GM18870 (cell line): ENCODE results near the gene FAM117A.
"Not testable (repeated sequence)": the region's sequence is repeated elsewhere in the genome, so short reads cannot be mapped to it uniquely, and the experiment has no call there.

Experiments
- ATAC-seq: cut with Tn5 transposase; IDR thresholded peaks from one replicate; pipeline ENCODE4 v1.9.1; 2021; ENCODE audit warnings: moderate library complexity; ENCODE audit not compliant: unreplicated experiment

The FAM117A gene

GRCh38 chr17:49741692-49742076 is 22.2 kb downstream of the FAM117A start:
- ATAC-seq: no peak

- peak; percentile 53 for ATAC-seq
Measured at GRCh38 chr17:49741009-49741691, 22.8 kb downstream of the FAM117A start.

GRCh38 chr17:49739641-49740271 is 24.2 kb downstream of the FAM117A start:
- no peak for ATAC-seq

DNA sequence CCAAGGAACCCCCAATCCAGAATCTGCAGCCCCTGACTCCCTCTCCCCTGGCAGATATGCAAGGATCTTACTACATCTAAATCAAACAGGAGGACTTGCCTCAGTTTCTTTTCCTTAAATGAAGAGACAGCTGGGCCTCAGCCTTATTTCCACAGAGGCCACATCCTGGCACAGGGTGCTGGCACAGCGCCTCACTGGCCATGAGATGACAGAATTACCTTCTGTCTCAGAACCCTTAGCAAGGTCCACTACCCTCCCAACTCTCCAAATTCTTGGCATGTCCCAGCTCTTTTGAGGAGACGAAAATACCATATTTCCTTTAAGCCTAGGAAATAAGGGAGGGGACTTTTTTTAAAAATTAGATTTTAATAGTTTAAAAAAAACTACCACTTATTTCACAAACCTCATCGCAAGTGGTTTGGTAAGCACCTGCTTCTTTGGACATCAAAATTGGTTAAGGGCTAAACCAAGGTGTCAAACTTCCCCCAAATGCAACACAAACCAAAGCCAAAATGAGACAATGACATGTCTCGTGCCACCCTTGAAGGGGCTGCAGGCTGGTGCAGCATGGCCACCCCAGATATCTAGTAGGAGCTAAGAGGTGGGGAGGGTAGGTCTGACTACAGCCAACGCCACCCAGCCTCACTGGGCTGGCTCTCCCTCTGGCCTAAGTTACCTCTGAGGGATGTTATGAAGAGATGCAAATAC is 25.3 kb downstream of the FAM117A start:
- ATAC-seq: no peak

GRCh38 chr17:49734515-49735490 is 29.1 kb downstream of the FAM117A start:
- ATAC-seq: no peak

DNA sequence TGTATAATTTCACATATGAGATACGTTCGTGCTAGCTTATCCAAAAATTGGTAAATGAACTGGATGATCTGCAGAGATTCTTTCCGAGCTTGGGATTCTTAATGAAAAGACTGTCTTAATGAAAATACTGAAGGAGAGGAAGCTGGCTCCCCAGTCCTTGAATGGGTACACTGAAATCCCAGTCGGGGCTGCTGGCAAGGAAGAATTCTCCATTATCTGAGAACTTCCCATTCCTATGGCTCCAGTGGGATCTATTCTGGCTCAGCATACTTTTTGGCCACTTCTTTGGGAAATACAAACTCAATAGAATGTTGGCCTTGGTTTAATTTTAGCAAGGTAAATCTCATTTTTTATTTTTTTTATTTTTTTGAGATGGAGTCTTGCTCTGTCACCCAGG is 32.5 kb downstream of the FAM117A start:
- ATAC-seq: no peak

DNA sequence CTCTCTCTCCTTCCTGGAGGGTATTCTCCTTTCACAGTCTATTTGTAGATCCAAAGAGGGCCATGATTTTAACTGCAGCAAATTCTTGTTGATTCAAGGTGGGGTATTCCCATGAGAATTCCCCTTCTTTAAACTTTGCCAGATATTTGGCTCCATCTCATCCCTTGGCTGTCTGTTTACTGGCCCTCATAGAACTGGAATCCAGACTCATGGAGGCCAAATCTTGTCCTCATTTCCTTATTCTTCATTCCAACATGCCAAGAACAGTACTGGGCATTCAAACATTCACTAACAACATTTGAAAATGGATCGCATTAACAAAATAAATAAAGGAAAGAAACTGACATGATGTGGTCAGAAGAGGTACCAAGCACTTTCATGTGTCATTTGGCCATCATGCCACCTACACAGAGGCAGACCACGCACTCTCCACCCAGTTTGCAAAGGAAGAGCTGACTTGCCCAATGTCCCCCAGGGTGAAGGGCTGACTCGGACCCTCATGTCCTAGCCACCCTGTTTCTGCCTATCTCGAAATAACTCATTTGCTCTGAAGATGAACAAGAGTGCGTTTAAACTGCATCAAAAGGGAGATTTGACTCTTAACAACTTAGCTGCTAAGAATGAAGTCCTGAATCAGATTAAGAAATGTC is 33.0 kb downstream of the FAM117A start:
- ATAC-seq: no peak

DNA sequence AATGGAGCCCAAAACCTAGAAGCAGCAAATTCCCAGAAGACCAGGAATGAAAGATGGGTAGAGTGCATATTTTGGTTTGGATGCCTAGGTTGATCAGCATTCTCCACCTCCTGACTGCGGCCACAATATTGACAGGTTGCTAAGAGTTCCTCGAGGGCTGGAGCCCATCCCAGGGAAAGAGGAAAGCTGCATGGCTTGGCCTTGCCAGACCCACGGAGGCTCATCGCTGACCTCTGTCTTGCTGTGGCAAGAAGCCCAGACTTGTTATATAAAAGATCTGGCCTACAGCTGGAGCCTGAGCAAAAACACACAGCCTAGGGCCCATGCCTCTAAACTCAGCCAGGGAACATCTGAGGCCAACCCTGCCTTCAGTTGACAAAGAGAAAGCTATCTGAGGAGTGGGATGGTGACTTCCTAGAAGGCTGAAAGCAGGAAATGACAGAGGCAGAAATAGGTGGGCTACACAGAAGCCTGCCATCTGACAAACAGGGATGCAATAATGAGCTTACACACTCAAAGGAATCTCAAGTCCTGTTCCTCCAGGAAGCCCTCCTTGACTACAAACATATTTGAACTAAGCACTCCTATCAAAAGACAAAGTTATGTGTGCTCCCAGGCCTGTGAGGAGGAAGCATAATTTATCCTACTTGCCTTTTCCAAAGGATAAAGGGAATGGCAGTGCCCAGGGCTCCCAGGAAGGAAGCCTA is 33.7 kb downstream of the FAM117A start:
- ATAC-seq: no peak

GRCh38 chr17:49729069-49729468 is 34.9 kb downstream of the FAM117A start:
- ATAC-seq: no peak

DNA sequence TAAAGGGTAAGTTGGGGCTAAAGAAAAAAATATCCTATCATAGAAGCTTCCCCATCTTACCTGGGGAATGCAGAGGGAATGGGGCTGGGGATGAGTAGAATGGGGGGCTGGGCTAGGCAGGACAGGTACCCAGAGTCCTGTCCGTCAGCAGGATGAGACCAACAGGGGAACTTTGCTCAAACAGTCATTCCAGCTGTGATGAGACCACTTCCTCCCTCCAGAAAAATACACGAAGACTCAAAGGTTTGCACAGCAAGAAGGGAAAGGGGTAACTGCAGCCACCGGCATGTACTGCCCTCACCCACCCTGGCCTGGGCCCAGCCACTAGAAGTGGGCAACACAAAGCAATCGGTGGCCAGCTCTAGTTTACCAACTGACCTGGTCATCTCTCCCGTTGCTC is 35.5 kb downstream of the FAM117A start:
- ATAC-seq: no peak

DNA sequence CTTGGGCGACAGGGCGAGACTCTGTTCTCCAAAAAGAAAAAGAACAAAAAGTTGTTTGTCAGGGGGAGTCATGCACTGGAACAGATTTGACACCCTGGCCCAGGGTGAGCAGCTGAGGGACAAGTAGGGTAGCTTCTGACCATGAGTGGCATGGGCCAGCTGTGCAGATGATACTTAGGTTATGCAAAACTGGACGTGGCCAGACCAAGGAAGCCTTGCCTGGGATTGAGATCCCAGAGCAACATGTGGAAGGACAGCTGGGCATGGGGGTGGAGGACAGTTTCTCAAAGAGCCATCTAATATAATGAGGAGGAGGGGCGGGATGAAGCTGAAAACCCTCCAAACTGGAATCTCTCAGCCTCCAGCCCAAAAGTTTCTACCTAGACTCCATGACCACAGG is 36.6 kb downstream of the FAM117A start:
- no peak for ATAC-seq

GRCh38 chr17:49725452-49726130 is 38.3 kb downstream of the FAM117A start:
- ATAC-seq: no peak

- not testable (repeated sequence) for ATAC-seq
Measured at GRCh38 chr17:49724552-49724951, 39.4 kb downstream of the FAM117A start.

- ATAC-seq: no peak
Measured at GRCh38 chr17:49723423-49723822, 40.5 kb downstream of the FAM117A start.

DNA sequence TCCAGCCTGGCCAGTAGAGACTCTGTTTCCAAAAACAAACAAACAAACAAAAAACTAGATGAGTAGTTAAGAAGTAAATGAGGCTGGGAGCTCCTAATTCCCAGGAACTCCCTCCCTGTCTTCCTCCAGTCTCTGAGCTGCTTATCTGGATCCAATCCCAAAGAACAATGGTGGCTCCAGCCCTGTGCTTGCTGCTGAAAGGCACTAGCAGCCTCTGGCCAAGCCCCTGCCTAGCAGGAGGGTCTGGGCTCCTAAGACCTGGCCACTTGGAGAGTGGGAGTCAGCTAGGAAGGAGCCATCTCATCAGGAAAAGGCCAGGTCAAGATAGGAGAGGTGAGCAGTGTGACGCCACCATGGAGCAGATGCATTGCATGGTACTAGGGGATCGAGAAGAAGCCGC is 41.9 kb downstream of the FAM117A start:
- no peak for ATAC-seq

- ATAC-seq: no peak
Measured at GRCh38 chr17:49717371-49717861, 46.5 kb downstream of the FAM117A start.

DNA sequence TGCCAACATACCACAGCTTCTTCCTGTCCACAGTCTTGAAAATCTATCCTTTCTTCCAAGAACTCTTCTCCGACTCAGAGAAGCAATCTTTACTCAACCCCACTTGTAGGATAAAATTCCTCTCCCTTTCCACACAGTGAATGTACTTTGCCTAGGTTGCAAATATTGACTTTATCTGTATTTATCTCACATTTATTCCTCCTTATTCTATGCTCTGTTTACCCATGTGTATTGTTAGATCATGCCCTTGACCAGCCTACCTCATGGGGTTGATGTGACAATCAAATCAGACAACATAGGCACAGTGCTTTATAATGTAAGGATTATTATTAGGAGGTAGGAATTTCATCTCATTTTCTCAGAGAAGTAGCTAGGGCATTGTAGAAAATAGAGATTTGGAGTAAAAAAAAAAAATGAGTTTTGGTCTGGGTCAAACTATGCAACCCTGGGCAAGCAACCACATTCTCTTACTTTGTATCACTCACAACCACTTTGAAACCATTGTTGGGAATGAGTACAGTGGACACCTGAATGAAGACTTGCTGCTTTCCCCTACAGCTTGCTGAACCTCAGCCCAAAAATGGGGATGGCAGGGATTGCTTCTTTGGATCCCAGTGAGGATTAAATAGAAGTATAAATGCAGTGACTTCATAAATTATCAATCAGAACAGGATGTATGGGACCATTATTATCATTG is 47.1 kb downstream of the FAM117A start:
- no peak for ATAC-seq

DNA sequence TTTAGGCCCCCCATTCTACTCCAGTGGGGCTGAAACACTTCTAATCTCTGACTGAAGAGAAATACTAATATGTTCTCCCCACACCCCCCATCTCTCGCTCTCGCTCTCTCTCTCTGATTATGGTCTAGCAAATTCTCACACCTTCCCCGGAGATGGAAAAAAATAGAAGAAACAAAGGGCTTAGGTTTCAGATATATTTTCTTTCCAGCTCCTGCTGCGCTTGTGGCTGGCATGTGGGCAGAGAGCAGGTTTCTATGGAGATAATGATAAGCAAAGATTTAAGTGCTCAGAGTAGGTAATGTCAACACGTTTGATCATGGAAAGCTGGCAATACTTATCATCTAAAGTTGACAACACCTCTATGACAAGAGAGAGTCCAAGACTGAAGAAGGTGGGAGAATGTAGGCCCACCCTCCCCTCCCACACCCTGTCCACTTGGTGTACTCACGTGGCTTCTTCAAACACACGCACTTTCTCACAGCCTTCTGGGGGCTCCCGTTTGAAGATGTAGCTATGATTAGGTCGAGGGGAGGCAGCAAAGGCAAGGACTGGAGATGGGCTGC is 48.1 kb downstream of the FAM117A start:
- no peak for ATAC-seq
